Endodermal cell (in vitro differentiated cells): Measurements from ENCODE around the gene KIRREL2. TPM values are rescaled to one million over a fixed set of nuclear protein-coding genes. Genes with fewer than 3 reads are reported as not detected.

Experiments used
- DNase-seq: peaks from one replicate; pipeline ENCODE4 v3.0.0-alpha.2; 2017
- H3K27ac ChIP-seq: 2 replicates; pipeline ENCODE4 v1.5.1; 2013; ENCODE audit warnings: mild to moderate bottlenecking, low read depth, low read length, moderate library complexity
- H3K27me3 ChIP-seq: 2 replicates; pipeline ENCODE4 v1.6.1; 2013; ENCODE audit warnings: mild to moderate bottlenecking, low read length, moderate library complexity; ENCODE audit not compliant: insufficient read depth, control insufficient read depth, poor library complexity, severe bottlenecking
- H3K36me3 ChIP-seq: 2 replicates; pipeline ENCODE4 v1.7.0; 2013; ENCODE audit warnings: mild to moderate bottlenecking, low read length, moderate library complexity; ENCODE audit not compliant: control insufficient read depth, insufficient read depth
- H3K4me1 ChIP-seq: one replicate; pipeline ENCODE4 v1.7.0; 2013; ENCODE audit warnings: low read length; ENCODE audit not compliant: control insufficient read depth, insufficient read depth
- H3K4me3 ChIP-seq: 2 replicates; pipeline ENCODE4 v1.5.1; 2013; ENCODE audit warnings: mild to moderate bottlenecking, low read length, moderate library complexity
- H3K9ac ChIP-seq: 2 replicates; pipeline ENCODE4 v1.6.1; 2013; ENCODE audit warnings: mild to moderate bottlenecking, low read length, moderate library complexity; ENCODE audit not compliant: poor library complexity, severe bottlenecking; ENCODE audit errors: extremely low read depth
- H3K9me3 ChIP-seq: 2 replicates; pipeline ENCODE4 v1.6.1; 2013; ENCODE audit warnings: mild to moderate bottlenecking, low read length, moderate library complexity; ENCODE audit not compliant: control insufficient read depth
- H3K27ac Mint-ChIP-seq: 2 replicates; pipeline ENCODE4 v1.8.0; 2020; ENCODE audit warnings: mixed read lengths
- H3K27me3 Mint-ChIP-seq: 2 replicates; pipeline ENCODE4 v1.8.0; 2021; ENCODE audit warnings: mild to moderate bottlenecking, mixed read lengths; ENCODE audit not compliant: insufficient read depth
- H3K36me3 Mint-ChIP-seq: 2 replicates; pipeline ENCODE4 v1.8.0; 2020; ENCODE audit warnings: low read depth, mixed read lengths
- H3K4me1 Mint-ChIP-seq: 2 replicates; pipeline ENCODE4 v1.8.0; 2020; ENCODE audit warnings: mixed read lengths
- H3K4me3 Mint-ChIP-seq: 2 replicates; pipeline ENCODE4 v1.8.0; 2020; ENCODE audit warnings: mild to moderate bottlenecking, moderate library complexity, mixed read lengths
- H3K9me3 Mint-ChIP-seq: 2 replicates; pipeline ENCODE4 v1.8.0; 2020; ENCODE audit warnings: mild to moderate bottlenecking, mixed read lengths
- WGBS, 2 experiments: methylation state at CpG; one replicate each; pipeline versions ENCODE4 v1.1.5 to v1.1.7; 2013; ENCODE audit warnings: missing lambda C conversion rate in 2 of 2, mixed read lengths in 1 of 2; ENCODE audit not compliant: insufficient coverage in 1 of 2, insufficient read length in 1 of 2; 5-methylcytosine and 5-hydroxymethylcytosine counted together
- total RNA-seq, 2 donors: library from RNA; stranded (reverse); fragmentation: NEBNext Ultra II Directional in 1 of 2; extraction: Animal tissue kit (Norgen Biotek cat#: 25700) in 1 of 2; gene quantifications; 2 replicates in 1 of 2; 3 replicates in 1 of 2; pipeline ENCODE4 v1.2.1, GENCODE V29; 2021
- TF ChIP-seq, protein P1 (sequence below): fragments of 200-600 bp; sonication (generic); conservative IDR thresholded peaks from 2 replicates; pipeline ENCODE4 v1.5.0; 2021; ENCODE audit warnings: antibody characterized with exemption, mild to moderate bottlenecking

KIRREL2 gene
- total RNA-seq, 2 donors from 2014 or later, result 1.4 to 2.3 TPM

DNA sequence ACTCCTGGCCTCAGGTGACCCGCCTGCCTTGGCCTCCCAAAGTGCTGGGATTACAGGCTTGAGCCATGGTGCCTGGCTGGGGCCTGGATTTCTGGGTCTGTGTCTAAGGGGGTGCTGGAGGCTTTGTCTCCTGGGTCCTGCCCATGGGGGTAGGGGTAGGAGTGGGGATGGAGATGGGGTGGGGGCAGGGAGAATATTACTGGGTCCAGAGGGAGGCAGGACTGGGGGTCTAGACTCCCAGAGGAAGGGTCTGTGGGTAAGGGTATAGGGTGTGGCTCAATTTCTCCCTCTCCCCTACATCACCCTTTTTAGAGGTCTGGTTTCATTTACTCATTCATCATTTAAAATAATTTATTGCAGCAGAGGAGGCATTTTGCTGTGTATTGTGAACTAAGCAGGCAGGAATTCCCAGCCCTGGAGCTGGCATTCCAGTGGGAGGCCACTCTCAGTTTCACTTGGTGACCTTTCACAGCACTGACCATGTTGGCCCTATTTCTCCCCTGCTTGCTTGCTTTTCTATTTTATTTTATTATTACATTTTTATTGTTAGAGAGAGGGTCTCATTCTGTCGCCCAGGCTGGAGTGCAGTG is 44.4 kb downstream of the KIRREL2 start:
- H3K9ac ChIP-seq, result no peak overlapping the region
- no peak for DNase-seq
- Mint-ChIP-seq H3K4me3 (peak overlapping the region; percentile 88), H3K9me3 (no peaks in the 10 kb centered on the region), H3K36me3 (peaks cover 10% of the 10 kb centered on the region), H3K27me3 (peaks cover 14% of the 10 kb centered on the region), H3K27ac (peak overlapping the region; percentile 76), H3K4me1 (peaks cover 16% of the 10 kb centered on the region)
- WGBS, 2 experiments, result 60 to 89% methylated on average over 2 of the region's 2 CpGs
- TF ChIP-seq, protein P1, sequence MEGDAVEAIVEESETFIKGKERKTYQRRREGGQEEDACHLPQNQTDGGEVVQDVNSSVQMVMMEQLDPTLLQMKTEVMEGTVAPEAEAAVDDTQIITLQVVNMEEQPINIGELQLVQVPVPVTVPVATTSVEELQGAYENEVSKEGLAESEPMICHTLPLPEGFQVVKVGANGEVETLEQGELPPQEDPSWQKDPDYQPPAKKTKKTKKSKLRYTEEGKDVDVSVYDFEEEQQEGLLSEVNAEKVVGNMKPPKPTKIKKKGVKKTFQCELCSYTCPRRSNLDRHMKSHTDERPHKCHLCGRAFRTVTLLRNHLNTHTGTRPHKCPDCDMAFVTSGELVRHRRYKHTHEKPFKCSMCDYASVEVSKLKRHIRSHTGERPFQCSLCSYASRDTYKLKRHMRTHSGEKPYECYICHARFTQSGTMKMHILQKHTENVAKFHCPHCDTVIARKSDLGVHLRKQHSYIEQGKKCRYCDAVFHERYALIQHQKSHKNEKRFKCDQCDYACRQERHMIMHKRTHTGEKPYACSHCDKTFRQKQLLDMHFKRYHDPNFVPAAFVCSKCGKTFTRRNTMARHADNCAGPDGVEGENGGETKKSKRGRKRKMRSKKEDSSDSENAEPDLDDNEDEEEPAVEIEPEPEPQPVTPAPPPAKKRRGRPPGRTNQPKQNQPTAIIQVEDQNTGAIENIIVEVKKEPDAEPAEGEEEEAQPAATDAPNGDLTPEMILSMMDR, result no peak
- no peaks in the 10 kb centered on the region for H3K4me1 ChIP-seq
- H3K9me3 ChIP-seq, result no peaks in the 10 kb centered on the region
- no peaks in the 10 kb centered on the region for H3K27me3 ChIP-seq
- H3K27ac ChIP-seq, result no peak overlapping the region
- peak overlapping the region; percentile 90 for H3K4me3 ChIP-seq
- H3K36me3 ChIP-seq, result peaks cover 23% of the 10 kb centered on the region

DNA sequence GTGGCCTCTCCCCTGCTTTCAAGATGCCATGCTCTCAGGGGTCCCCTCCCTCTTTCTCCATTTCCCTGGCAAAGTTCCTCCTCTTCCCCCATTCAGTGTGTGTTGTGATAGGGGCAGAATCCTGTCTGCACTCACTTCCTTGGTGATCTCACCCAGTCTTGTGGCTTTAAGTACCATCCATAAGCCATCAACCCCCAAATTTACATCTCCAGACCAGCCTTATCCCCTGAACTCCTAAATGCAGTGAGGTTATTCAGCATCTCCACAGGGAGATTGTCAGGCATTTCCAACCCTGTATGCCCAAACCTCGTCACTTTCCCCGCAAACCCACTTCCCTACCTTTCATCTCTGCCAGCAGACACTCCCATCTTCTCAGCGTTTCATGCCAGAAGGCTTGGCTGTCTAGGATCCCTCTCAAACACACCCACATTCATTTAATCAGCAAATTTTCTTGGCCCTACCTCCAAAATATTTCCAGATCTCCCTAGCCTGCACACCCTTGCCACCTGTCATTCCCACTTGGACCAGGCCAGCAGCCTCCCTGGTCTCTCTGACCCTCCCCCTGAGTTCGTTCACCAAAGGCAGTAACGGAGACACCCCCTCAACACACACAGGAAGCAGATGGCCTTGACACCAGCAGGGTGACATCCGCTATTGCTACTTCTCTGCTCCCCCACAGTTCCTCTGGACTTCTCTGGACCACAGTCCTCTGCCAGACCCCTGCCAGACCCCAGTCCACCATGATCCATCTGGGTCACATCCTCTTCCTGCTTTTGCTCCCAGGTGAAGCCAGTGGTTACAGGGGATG is 45.3 kb downstream of the KIRREL2 start, which contains the start of gene HCST:
Gene HCST (plus strand): TSS at position 676 of the 808 bp plus-strand sequence. CDS start 65 bp downstream, at position 741.
- peak within 1 kb of the TSS; percentile 60 for H3K4me3 ChIP-seq
- TF ChIP-seq, protein P1, result no peak

DNA sequence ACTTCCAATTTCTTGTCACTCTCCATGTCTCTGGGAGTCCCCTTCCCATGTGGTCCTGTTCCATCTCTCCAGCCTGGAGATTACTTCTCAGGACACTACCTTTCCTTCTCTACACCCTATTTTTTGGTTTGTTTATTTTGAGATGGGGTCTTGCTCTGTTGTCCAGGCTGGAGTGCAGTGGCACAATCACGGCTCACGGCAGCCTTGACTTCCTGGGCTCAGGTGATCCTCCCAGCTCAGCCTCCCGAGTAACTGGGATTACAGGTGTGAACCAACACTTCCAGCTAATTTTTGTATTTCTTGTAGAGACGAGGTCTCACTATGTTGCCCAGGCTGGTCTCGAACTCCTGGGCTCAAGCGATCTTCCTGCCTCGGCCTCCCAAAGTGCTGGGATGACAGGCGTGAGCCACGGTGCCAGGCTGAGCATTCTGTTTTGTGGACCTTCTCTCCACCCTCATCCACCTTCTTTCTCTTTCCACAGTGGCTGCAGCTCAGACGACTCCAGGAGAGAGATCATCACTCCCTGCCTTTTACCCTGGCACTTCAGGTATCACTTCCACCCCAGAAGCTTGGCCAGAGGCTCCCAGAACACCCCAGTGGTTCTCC is 46.3 kb downstream of the KIRREL2 start:
- Histone ChIP-seq H3K27ac (no peak overlapping the region), H3K9ac (no peak overlapping the region)

More for the DNA sequence above, 45.3 kb downstream of the KIRREL2 start, which contains the start of gene HCST:
- H3K27me3 Mint-ChIP-seq, result peaks cover 14% of the 10 kb centered on the region
- Histone ChIP-seq H3K27me3 (no peaks in the 10 kb centered on the region), H3K9ac (no peak within 1 kb of the TSS), H3K9me3 (no peaks in the 10 kb centered on the region), H3K27ac (no peak within 1 kb of the TSS), H3K4me1 (peaks cover 3% of the 10 kb centered on the region), H3K36me3 (peaks cover 14% of the 10 kb centered on the region)
- peak within 1 kb of the TSS; percentile 68 for H3K4me3 Mint-ChIP-seq
- peak within 1 kb of the TSS; percentile 71 for H3K27ac Mint-ChIP-seq
- no peak for DNase-seq
- H3K36me3 Mint-ChIP-seq, result peaks cover 10% of the 10 kb centered on the region
- 65 to 78% methylated on average over 3 to 6 of the region's 6 CpGs for WGBS, 2 experiments
- peaks cover 19% of the 10 kb centered on the region for H3K4me1 Mint-ChIP-seq
- no peaks in the 10 kb centered on the region for H3K9me3 Mint-ChIP-seq

More for the DNA sequence above, 46.3 kb downstream of the KIRREL2 start:
- Histone ChIP-seq H3K4me3 (peak overlapping the region; percentile 60), H3K27me3 (no peaks in the 10 kb centered on the region), H3K4me1 (peaks cover 6% of the 10 kb centered on the region), H3K9me3 (no peaks in the 10 kb centered on the region), H3K36me3 (peaks cover 5% of the 10 kb centered on the region)
- Mint-ChIP-seq H3K27me3 (peaks cover 14% of the 10 kb centered on the region), H3K36me3 (peaks cover 5% of the 10 kb centered on the region), H3K9me3 (no peaks in the 10 kb centered on the region), H3K4me3 (peak overlapping the region; percentile 68), H3K27ac (peak overlapping the region; percentile 71), H3K4me1 (peaks cover 24% of the 10 kb centered on the region)
- 79 to 85% methylated on average over 10 of the region's 10 CpGs for WGBS, 2 experiments
- DNase-seq, result no peak
- TF ChIP-seq, protein P1, result no peak
